HepG2 (cell line): ENCODE measurements around the gene PTPA. TPM values are rescaled to one million over a fixed set of nuclear protein-coding genes. Genes with fewer than 3 reads are reported as not detected.

Experiments used
- BCL6 ChIP-seq: IDR thresholded peaks from 2 replicates; pipeline ENCODE4 v1.6.1; 2016; ENCODE audit warnings: missing genetic modification reagents, missing compliant biosample characterization
- HES4 ChIP-seq: sonication (generic); formaldehyde crosslinking; IDR thresholded peaks from 2 replicates; pipeline ENCODE4 v1.9.0; 2021; ENCODE audit warnings: mild to moderate bottlenecking, missing genetic modification reagents, borderline replicate concordance
- LCORL ChIP-seq, 2 experiments: fragments of 450-650 bp in 1 of 2; sonication (generic) in 1 of 2; formaldehyde crosslinking in 1 of 2; IDR thresholded peaks; 2 replicates each; pipeline versions ENCODE4 v1.5.0 to v1.6.1; 2017 to 2020; ENCODE audit warnings: antibody characterized with exemption in 1 of 2, missing genetic modification reagents in 1 of 2
- MLLT10 ChIP-seq: sonication (generic); formaldehyde crosslinking; IDR thresholded peaks from 2 replicates; pipeline ENCODE4 v1.4.0; 2020; ENCODE audit warnings: missing genetic modification reagents
- MYC ChIP-seq: sonication (generic); formaldehyde crosslinking; IDR thresholded peaks from 2 replicates; pipeline ENCODE4 v1.9.0; 2021; ENCODE audit warnings: missing genetic modification reagents, borderline replicate concordance
- POGZ ChIP-seq: sonication (generic); formaldehyde crosslinking; IDR thresholded peaks from 2 replicates; pipeline ENCODE4 v1.4.0; 2020; ENCODE audit warnings: mild to moderate bottlenecking, missing genetic modification reagents
- SRY ChIP-seq: sonication (generic); formaldehyde crosslinking; IDR thresholded peaks from 2 replicates; pipeline ENCODE4 v1.8.0; 2022; ENCODE audit warnings: mild to moderate bottlenecking, missing genetic modification reagents
- ZBTB42 ChIP-seq: sonication (generic); formaldehyde crosslinking; IDR thresholded peaks from 2 replicates; pipeline ENCODE4 v1.5.0; 2020; ENCODE audit warnings: mild to moderate bottlenecking, missing genetic modification reagents
- ZFX ChIP-seq: sonication (generic); formaldehyde crosslinking; IDR thresholded peaks from 2 replicates; pipeline ENCODE4 v1.4.0; 2020; ENCODE audit warnings: mild to moderate bottlenecking, low read depth, missing genetic modification reagents, moderate library complexity
- ZNF383 ChIP-seq: sonication (generic); formaldehyde crosslinking; IDR thresholded peaks from 2 replicates; pipeline ENCODE4 v1.4.0; 2020; ENCODE audit warnings: missing genetic modification reagents, mild to moderate bottlenecking, borderline replicate concordance
- ZNF451 ChIP-seq: sonication (generic); formaldehyde crosslinking; IDR thresholded peaks from 2 replicates; pipeline ENCODE4 v1.5.0; 2020; ENCODE audit warnings: mild to moderate bottlenecking, missing genetic modification reagents
- ZNF484 ChIP-seq: sonication (generic); formaldehyde crosslinking; IDR thresholded peaks from 2 replicates; pipeline ENCODE4 v1.5.1; 2020; ENCODE audit warnings: mild to moderate bottlenecking, low read depth, missing genetic modification reagents, borderline replicate concordance
- ZNF567 ChIP-seq: sonication (generic); formaldehyde crosslinking; IDR thresholded peaks from 2 replicates; pipeline ENCODE4 v1.8.1; 2023; ENCODE audit warnings: mild to moderate bottlenecking, missing genetic modification reagents, borderline replicate concordance
- polyA plus RNA-seq, 8 experiments: library from polyadenylated mRNA; depleted of rRNA in 3 of 8; stranded (reverse) in 7 of 8; unstranded in 1 of 8; fragments of >200 nt; fragmentation: Illumina TruSeq in 4 of 8; extraction: Trizol in 4 of 8; gene quantifications; 2 replicates each; pipeline versions ENCODE4 v1.2.1 to v1.2.3, GENCODE V29; 2011 to 2016; ENCODE audit warnings: low read depth in 4 of 8, missing spikeins in 1 of 8, mixed read lengths in 1 of 8; ENCODE audit not compliant: insufficient read depth in 1 of 8
- total RNA-seq, 5 experiments: library from RNA; depleted of rRNA; stranded (reverse); fragments of >200 nt; fragmentation: Illumina TruSeq; extraction: Trizol; gene quantifications; 2 replicates each; pipeline ENCODE4 v1.2.3, GENCODE V29; 2016; ENCODE audit warnings: low read depth in 1 of 5
- TF ChIP-seq, protein P1 (sequence below): sonication (generic); formaldehyde crosslinking; IDR thresholded peaks from 2 replicates; pipeline ENCODE4 v1.5.1; 2020; ENCODE audit warnings: mild to moderate bottlenecking, missing genetic modification reagents, moderate library complexity
- TF ChIP-seq, protein P2 (sequence below): sonication (generic); formaldehyde crosslinking; IDR thresholded peaks from 2 replicates; pipeline ENCODE4 v1.4.0; 2020; ENCODE audit warnings: mild to moderate bottlenecking, missing genetic modification reagents
- TF ChIP-seq, protein P3 (sequence below): sonication (generic); formaldehyde crosslinking; IDR thresholded peaks from 2 replicates; pipeline ENCODE4 v1.4.0; 2020; ENCODE audit warnings: missing genetic modification reagents, low read depth, mild to moderate bottlenecking, borderline replicate concordance
- TF ChIP-seq, protein P4 (sequence below): IDR thresholded peaks from 2 replicates; pipeline ENCODE4 v1.6.1; 2016; ENCODE audit warnings: missing compliant biosample characterization, missing genetic modification reagents, borderline replicate concordance
- TF ChIP-seq, protein P5 (sequence below): sonication (generic); formaldehyde crosslinking; IDR thresholded peaks from 2 replicates; pipeline ENCODE4 v1.8.0; 2022; ENCODE audit warnings: low read depth, missing genetic modification reagents
- TF ChIP-seq, protein P6 (sequence below): IDR thresholded peaks from 2 replicates; pipeline ENCODE4 v1.6.1; 2012; ENCODE audit warnings: inconsistent platforms

Gene PTPA
- total and polyA plus RNA-seq, 2 of the 13 experiments (the other 11 are each of a cell fraction or from before 2014, with no cell fraction given) = 79.3 to 105 TPM

DNA sequence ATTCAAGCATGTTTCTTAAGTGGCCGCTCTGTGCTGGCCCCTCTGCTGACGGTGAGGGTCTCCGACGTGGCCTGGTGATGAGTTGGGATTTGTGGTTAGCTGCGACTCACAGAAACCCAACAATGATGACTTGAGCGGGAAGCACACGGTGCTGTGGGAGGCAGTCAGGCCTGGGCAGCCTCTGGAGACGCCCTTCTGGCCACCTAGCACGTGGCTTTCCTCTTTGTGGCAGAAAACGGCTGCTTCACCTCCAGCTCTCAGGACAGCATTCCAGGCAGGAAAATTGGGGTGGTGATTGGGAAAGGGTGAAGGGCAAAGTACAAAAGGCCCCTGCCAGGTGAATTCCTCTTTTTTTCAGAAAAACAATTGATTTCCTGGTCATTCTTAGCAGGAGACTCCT, 84.4 kb downstream of the PTPA start (continued):
- TF ChIP-seq, protein P1, sequence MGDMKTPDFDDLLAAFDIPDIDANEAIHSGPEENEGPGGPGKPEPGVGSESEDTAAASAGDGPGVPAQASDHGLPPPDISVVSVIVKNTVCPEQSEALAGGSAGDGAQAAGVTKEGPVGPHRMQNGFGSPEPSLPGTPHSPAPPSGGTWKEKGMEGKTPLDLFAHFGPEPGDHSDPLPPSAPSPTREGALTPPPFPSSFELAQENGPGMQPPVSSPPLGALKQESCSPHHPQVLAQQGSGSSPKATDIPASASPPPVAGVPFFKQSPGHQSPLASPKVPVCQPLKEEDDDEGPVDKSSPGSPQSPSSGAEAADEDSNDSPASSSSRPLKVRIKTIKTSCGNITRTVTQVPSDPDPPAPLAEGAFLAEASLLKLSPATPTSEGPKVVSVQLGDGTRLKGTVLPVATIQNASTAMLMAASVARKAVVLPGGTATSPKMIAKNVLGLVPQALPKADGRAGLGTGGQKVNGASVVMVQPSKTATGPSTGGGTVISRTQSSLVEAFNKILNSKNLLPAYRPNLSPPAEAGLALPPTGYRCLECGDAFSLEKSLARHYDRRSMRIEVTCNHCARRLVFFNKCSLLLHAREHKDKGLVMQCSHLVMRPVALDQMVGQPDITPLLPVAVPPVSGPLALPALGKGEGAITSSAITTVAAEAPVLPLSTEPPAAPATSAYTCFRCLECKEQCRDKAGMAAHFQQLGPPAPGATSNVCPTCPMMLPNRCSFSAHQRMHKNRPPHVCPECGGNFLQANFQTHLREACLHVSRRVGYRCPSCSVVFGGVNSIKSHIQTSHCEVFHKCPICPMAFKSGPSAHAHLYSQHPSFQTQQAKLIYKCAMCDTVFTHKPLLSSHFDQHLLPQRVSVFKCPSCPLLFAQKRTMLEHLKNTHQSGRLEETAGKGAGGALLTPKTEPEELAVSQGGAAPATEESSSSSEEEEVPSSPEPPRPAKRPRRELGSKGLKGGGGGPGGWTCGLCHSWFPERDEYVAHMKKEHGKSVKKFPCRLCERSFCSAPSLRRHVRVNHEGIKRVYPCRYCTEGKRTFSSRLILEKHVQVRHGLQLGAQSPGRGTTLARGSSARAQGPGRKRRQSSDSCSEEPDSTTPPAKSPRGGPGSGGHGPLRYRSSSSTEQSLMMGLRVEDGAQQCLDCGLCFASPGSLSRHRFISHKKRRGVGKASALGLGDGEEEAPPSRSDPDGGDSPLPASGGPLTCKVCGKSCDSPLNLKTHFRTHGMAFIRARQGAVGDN (CRISPR knock-in tag) = peak; percentile 67
- TF ChIP-seq MLLT10 (CRISPR knock-in tag) (no peak), ZNF567 (CRISPR knock-in tag) (no peak), LCORL (IDR thresholded peaks at IDR 0.05) (0 out of 2 replicates have a peak, but pooled peaks have one; percentile 30), LCORL (CRISPR knock-in tag; IDR thresholded peaks at IDR 0.05) (no peak), ZBTB42 (CRISPR knock-in tag) (no peak), POGZ (CRISPR knock-in tag) (no peak), ZFX (CRISPR knock-in tag) (0 out of 2 replicates have a peak, but pooled peaks have one; percentile 23), MYC (CRISPR knock-in tag) (peak; percentile 58; the same call in 1 of the 2 replicates), HES4 (CRISPR knock-in tag) (0 out of 2 replicates have a peak, but pooled peaks have one; percentile 40), BCL6 (CRISPR knock-in tag) (no peak), ZNF451 (CRISPR knock-in tag) (no peak), ZNF484 (CRISPR knock-in tag) (no peak), SRY (no peak), ZNF383 (no peak)
- TF ChIP-seq, protein P2, sequence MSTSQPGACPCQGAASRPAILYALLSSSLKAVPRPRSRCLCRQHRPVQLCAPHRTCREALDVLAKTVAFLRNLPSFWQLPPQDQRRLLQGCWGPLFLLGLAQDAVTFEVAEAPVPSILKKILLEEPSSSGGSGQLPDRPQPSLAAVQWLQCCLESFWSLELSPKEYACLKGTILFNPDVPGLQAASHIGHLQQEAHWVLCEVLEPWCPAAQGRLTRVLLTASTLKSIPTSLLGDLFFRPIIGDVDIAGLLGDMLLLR (CRISPR knock-in tag) = 0 out of 2 replicates have a peak, but pooled peaks have one; percentile 43
- TF ChIP-seq, protein P3, sequence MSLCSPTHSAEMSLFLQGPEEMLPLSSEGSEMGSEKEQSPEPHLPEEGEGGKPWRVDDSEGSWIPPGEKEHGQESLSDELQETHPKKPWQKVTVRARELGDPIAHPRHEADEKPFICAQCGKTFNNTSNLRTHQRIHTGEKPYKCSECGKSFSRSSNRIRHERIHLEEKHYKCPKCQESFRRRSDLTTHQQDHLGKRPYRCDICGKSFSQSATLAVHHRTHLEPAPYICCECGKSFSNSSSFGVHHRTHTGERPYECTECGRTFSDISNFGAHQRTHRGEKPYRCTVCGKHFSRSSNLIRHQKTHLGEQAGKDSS (CRISPR knock-in tag) = no peak
- TF ChIP-seq, protein P4, sequence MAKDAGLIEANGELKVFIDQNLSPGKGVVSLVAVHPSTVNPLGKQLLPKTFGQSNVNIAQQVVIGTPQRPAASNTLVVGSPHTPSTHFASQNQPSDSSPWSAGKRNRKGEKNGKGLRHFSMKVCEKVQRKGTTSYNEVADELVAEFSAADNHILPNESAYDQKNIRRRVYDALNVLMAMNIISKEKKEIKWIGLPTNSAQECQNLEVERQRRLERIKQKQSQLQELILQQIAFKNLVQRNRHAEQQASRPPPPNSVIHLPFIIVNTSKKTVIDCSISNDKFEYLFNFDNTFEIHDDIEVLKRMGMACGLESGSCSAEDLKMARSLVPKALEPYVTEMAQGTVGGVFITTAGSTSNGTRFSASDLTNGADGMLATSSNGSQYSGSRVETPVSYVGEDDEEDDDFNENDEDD (CRISPR knock-in tag) = peak; percentile 61; the same call in 1 of the 2 replicates
- TF ChIP-seq, protein P5, sequence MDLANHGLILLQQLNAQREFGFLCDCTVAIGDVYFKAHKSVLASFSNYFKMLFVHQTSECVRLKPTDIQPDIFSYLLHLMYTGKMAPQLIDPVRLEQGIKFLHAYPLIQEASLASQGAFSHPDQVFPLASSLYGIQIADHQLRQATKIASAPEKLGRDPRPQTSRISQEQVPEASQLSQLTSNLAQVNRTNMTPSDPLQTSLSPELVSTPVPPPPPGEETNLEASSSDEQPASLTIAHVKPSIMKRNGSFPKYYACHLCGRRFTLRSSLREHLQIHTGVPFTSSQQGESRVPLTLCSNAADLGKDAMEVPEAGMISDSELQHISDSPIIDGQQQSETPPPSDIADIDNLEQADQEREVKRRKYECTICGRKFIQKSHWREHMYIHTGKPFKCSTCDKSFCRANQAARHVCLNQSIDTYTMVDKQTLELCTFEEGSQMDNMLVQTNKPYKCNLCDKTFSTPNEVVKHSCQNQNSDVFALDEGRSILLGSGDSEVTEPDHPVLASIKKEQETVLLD (CRISPR knock-in tag) = no peak
- TF ChIP-seq, protein P6, sequence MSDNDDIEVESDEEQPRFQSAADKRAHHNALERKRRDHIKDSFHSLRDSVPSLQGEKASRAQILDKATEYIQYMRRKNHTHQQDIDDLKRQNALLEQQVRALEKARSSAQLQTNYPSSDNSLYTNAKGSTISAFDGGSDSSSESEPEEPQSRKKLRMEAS = peak; percentile 78
